Upper lobe of left lung (tissue), 6 donors: Measurements from ENCODE around the gene TUFT1. TPM values are rescaled to one million over a fixed set of nuclear protein-coding genes. Genes with fewer than 3 reads are reported as not detected.

Source experiments
- ATAC-seq, 2 donors: fragments of 200-7000 bp; cut with Tn5 transposase; one replicate each; pipeline ENCODE4 v1.9.1; 2022; ENCODE audit warnings: mild to moderate bottlenecking in 2 of 2, moderate library complexity in 2 of 2; ENCODE audit not compliant: low FRiP score in 2 of 2
- DNase-seq, 2 donors: peaks; one replicate each; pipeline ENCODE4 v3.0.0-alpha.2; 2019 to 2020
- H3K27ac ChIP-seq, 4 donors: fragments of 200-600 bp; sonication (generic); one replicate each; pipeline ENCODE4 v1.5.1; 2016 to 2019
- H3K27me3 ChIP-seq, 4 donors: fragments of 200-600 bp; sonication (generic); one replicate each; pipeline ENCODE4 v1.5.1; 2017 to 2019
- H3K36me3 ChIP-seq, 4 donors: fragments of 200-600 bp; sonication (generic); one replicate each; pipeline ENCODE4 v1.5.1; 2016 to 2019
- H3K4me1 ChIP-seq, 4 donors: fragments of 200-600 bp; sonication (generic); one replicate each; pipeline ENCODE4 v1.5.1; 2018 to 2019
- H3K4me3 ChIP-seq, 4 donors: fragments of 200-600 bp; sonication (generic); one replicate each; pipeline ENCODE4 v1.5.1; 2017 to 2019; ENCODE audit warnings: mild to moderate bottlenecking in 2 of 4, moderate library complexity in 1 of 4
- H3K9me3 ChIP-seq, 4 donors: fragments of 200-600 bp; sonication (generic); one replicate each; pipeline ENCODE4 v1.5.1; 2018 to 2019
- CTCF ChIP-seq, 6 experiments: fragments of 450-650 bp in 4 of 6; fragments of 200-600 bp in 2 of 6; sonication (generic) in 2 of 6; IDR thresholded peaks; one replicate each; pipeline ENCODE4 v1.5.1; 2016 to 2019; ENCODE audit warnings: antibody characterized with exemption in 6 of 6
- EP300 ChIP-seq, 4 donors: sonication (generic); formaldehyde crosslinking; IDR thresholded peaks; one replicate each; pipeline ENCODE4 v1.5.1; 2017; ENCODE audit warnings: antibody characterized with exemption in 4 of 4, control low read depth in 2 of 4
- POLR2A ChIP-seq, 4 donors: fragments of 450-650 bp; IDR thresholded peaks; one replicate each; pipeline ENCODE4 v1.5.1; 2016 to 2017; ENCODE audit warnings: antibody characterized with exemption in 4 of 4, mild to moderate bottlenecking in 2 of 4
- POLR2AphosphoS5 ChIP-seq, 2 donors: sonication (generic); formaldehyde crosslinking; IDR thresholded peaks; one replicate each; pipeline ENCODE4 v1.5.1; 2017; ENCODE audit warnings: antibody characterized with exemption in 2 of 2
- WGBS, 2 donors: methylation state at CpG; one replicate each; pipeline ENCODE4 v1.1.5; 2017 to 2018; 5-methylcytosine and 5-hydroxymethylcytosine counted together
- total RNA-seq, 6 donors: library from RNA; depleted of rRNA in 4 of 6; stranded (reverse); fragments of >200 nt in 4 of 6; gene quantifications; one replicate each; pipeline versions ENCODE4 v1.1.0 to v1.2.1, GENCODE V29; 2016 to 2021
- donor health status: DM: no; HTN: no; CAD: no; lungs with moderate emphysema.
- donor health status: DM: no; HTN: yes; CAD: no; lungs with severe emphysema.

Gene TUFT1
- total RNA-seq, 6 donors from 2014 or later, result 9.9 to 18.1 (median 12.5) TPM

- H3K27me3 ChIP-seq, result no peaks in the 10 kb centered on the region
- WGBS, 2 donors, result 64% methylated on average over 6 of the region's 6 CpGs
- H3K4me3 ChIP-seq, result no peak overlapping the region
- peaks cover 30 to 50% (median 38%) of the 10 kb centered on the region in 4 donors for H3K4me1 ChIP-seq
- H3K9me3 ChIP-seq, result no peaks in the 10 kb centered on the region
- ATAC-seq, result peak in 1 of 2 donors; percentile 66
- no peaks in the 10 kb centered on the region for H3K36me3 ChIP-seq
- H3K27ac ChIP-seq, result peak overlapping the region; percentile 54 to 75 (median 66)
- no peak for TF ChIP-seq POLR2A (IDR thresholded peaks at IDR 0.05)
- no peak for DNase-seq
These were observed 79.5 kb downstream of the TUFT1 start for GRCh38 chr1:151619489-151620093.

GRCh38 chr1:151620286-151620685 lies 80.2 kb downstream of the TUFT1 start:
- DNase-seq (peak in 1 of 2 donors; percentile 34), ATAC-seq (peak in 1 of 2 donors; percentile 77)
- H3K4me3 ChIP-seq, result no peak overlapping the region
- H3K9me3 ChIP-seq, result no peaks in the 10 kb centered on the region
- H3K36me3 ChIP-seq, result no peaks in the 10 kb centered on the region
- H3K4me1 ChIP-seq, result peaks cover 25 to 45% (median 35%) of the 10 kb centered on the region in 4 donors
- WGBS, 2 donors, result 32 to 42% methylated on average over 2 of the region's 2 CpGs
- TF ChIP-seq POLR2A (IDR thresholded peaks at IDR 0.05) (no peak), CTCF (IDR thresholded peaks at IDR 0.05) (no peak), POLR2AphosphoS5 (IDR thresholded peaks at IDR 0.05) (no peak), EP300 (IDR thresholded peaks at IDR 0.05) (no peak)
- H3K27ac ChIP-seq, result peak overlapping the region; percentile 55 to 75 (median 66)
- no peaks in the 10 kb centered on the region for H3K27me3 ChIP-seq

GRCh38 chr1:151621351-151621750 lies 81.2 kb downstream of the TUFT1 start:
- no peak for ATAC-seq
- peak overlapping the region; percentile 55 to 75 (median 66) for H3K27ac ChIP-seq

GRCh38 chr1:151624783-151625182 lies 84.7 kb downstream of the TUFT1 start:
- H3K27ac ChIP-seq, result no peak overlapping the region
- no peak for TF ChIP-seq POLR2AphosphoS5 (IDR thresholded peaks at IDR 0.05)
- TF ChIP-seq CTCF (IDR thresholded peaks at IDR 0.05), result no peak
- TF ChIP-seq POLR2A (IDR thresholded peaks at IDR 0.05), result no peak
- no peak for TF ChIP-seq EP300 (IDR thresholded peaks at IDR 0.05)
- H3K27me3 ChIP-seq, result no peaks in the 10 kb centered on the region
- ATAC-seq (no peak), DNase-seq (no peak)
- WGBS, 2 donors, result 95 to 100% methylated on average over 3 of the region's 3 CpGs
- H3K4me3 ChIP-seq, result no peak overlapping the region
- no peaks in the 10 kb centered on the region for H3K36me3 ChIP-seq
- no peaks in the 10 kb centered on the region for H3K9me3 ChIP-seq
- H3K4me1 ChIP-seq, result peaks cover 14 to 29% (median 21%) of the 10 kb centered on the region in 4 donors

More at GRCh38 chr1:151621351-151621750, 81.2 kb downstream of the TUFT1 start:
- DNase-seq, result peak in 1 of 2 donors; percentile 60
- TF ChIP-seq EP300 (IDR thresholded peaks at IDR 0.05) (no peak), POLR2A (IDR thresholded peaks at IDR 0.05) (no peak), CTCF (IDR thresholded peaks at IDR 0.05) (no peak), POLR2AphosphoS5 (IDR thresholded peaks at IDR 0.05) (no peak)
- no peaks in the 10 kb centered on the region for H3K36me3 ChIP-seq
- no peaks in the 10 kb centered on the region for H3K27me3 ChIP-seq
- H3K4me1 ChIP-seq, result peaks cover 25 to 37% (median 33%) of the 10 kb centered on the region in 4 donors
- WGBS, 2 donors, result 41 to 51% methylated on average over 2 of the region's 2 CpGs
- no peaks in the 10 kb centered on the region for H3K9me3 ChIP-seq
- no peak overlapping the region for H3K4me3 ChIP-seq

GRCh38 chr1:151626740-151627334 lies 86.7 kb downstream of the TUFT1 start:
- no peak for DNase-seq
- no peak for ATAC-seq
- TF ChIP-seq POLR2A (IDR thresholded peaks at IDR 0.05), result no peak
- Histone ChIP-seq H3K4me3 (no peak overlapping the region), H3K27ac (no peak overlapping the region), H3K9me3 (no peaks in the 10 kb centered on the region), H3K36me3 (no peaks in the 10 kb centered on the region), H3K27me3 (no peaks in the 10 kb centered on the region), H3K4me1 (peaks cover 0 to 10% (median 2%) of the 10 kb centered on the region in 4 donors)
- 83 to 97% methylated on average over 3 of the region's 3 CpGs for WGBS, 2 donors
